GM18951 (cell line): ENCODE data around the gene NOL6.
"Not testable (repeated sequence)": the region's sequence is repeated elsewhere in the genome, so short reads cannot be mapped to it uniquely, and the experiment has no call there.

Experiments used
- POLR2A ChIP-seq: IDR thresholded peaks from 4 replicates; pipeline ENCODE4 v1.6.1; 2011; ENCODE audit warnings: mild to moderate bottlenecking; ENCODE audit not compliant: insufficient read length, insufficient read depth; ENCODE audit errors: extremely low read depth
- in situ Hi-C: fragments of 300-500 bp; cut with MboI; formaldehyde crosslinking; loops from one replicate; pipeline ENCODE4 v1.12.0; 2022; ENCODE audit warnings: low sequenced_read_pairs, mixed read lengths, inconsistent platforms; ENCODE audit not compliant: unreplicated experiment

The NOL6 gene

GRCh38 chr9:33473643-33474352, at the start of gene NOL6:
Gene NOL6, minus strand, starts transcription at chr9:33473924. Its CDS starts 82 bp downstream, at chr9:33473842.
- in situ Hi-C loops: no loop called here
- TF ChIP-seq POLR2A: peak; percentile 85

GRCh38 chr9:33521861-33522260, 48.1 kb upstream of the NOL6 start:
- in situ Hi-C loops: not testable (repeated sequence)

GRCh38 chr9:33517934-33518577, 44.3 kb upstream of the NOL6 start:
- in situ Hi-C loops: not testable (repeated sequence)

GRCh38 chr9:33517373-33517772, 43.6 kb upstream of the NOL6 start:
- in situ Hi-C loops: no loop called here
- no peak for TF ChIP-seq POLR2A

- in situ Hi-C loops: not testable (repeated sequence)
Observed at GRCh38 chr9:33516397-33516796, 42.7 kb upstream of the NOL6 start.

- in situ Hi-C loops: not testable (repeated sequence)
Observed at GRCh38 chr9:33515342-33515995, 41.7 kb upstream of the NOL6 start.

- in situ Hi-C loops: not testable (repeated sequence)
Observed at GRCh38 chr9:33512535-33512934, 38.8 kb upstream of the NOL6 start.

GRCh38 chr9:33511184-33511517, 37.4 kb upstream of the NOL6 start:
- in situ Hi-C loops: not testable (repeated sequence)

GRCh38 chr9:33510262-33511183, 36.8 kb upstream of the NOL6 start:
- TF ChIP-seq POLR2A: no peak
- in situ Hi-C loops: no loop called here

GRCh38 chr9:33506626-33507370, 33.1 kb upstream of the NOL6 start:
- no peak for TF ChIP-seq POLR2A
- in situ Hi-C loops: no loop called here

GRCh38 chr9:33498387-33498786, 24.7 kb upstream of the NOL6 start:
- no peak for TF ChIP-seq POLR2A
- in situ Hi-C loops: no loop called here

GRCh38 chr9:33493819-33494218, 20.1 kb upstream of the NOL6 start:
- in situ Hi-C loops: not testable (repeated sequence)

GRCh38 chr9:33489066-33489465, 15.3 kb upstream of the NOL6 start:
- in situ Hi-C loops: no loop called here
- TF ChIP-seq POLR2A: no peak

- in situ Hi-C loops: not testable (repeated sequence)
Observed at GRCh38 chr9:33485312-33485711, 11.6 kb upstream of the NOL6 start.
